HepG2 (cell line): ENCODE results near the gene FBXW12. TPM values are rescaled to one million over a fixed set of nuclear protein-coding genes. Genes with fewer than 3 reads are reported as not detected.

Source experiments
- CENPX ChIP-seq: sonication (generic); formaldehyde crosslinking; IDR thresholded peaks from 2 replicates; pipeline ENCODE4 v1.9.0; 2021; ENCODE audit warnings: mild to moderate bottlenecking, missing genetic modification reagents, moderate library complexity
- KDM5A ChIP-seq: fragments of 200-600 bp; sonication (generic); IDR thresholded peaks from 2 replicates; pipeline ENCODE4 v1.7.0; 2018; ENCODE audit warnings: antibody characterized with exemption, mild to moderate bottlenecking, low read length, borderline replicate concordance
- MTF1 ChIP-seq: sonication (generic); formaldehyde crosslinking; IDR thresholded peaks from 2 replicates; pipeline ENCODE4 v1.5.0; 2020; ENCODE audit warnings: missing genetic modification reagents
- PCBP1 ChIP-seq: fragments of 200-400 bp; formaldehyde crosslinking; IDR thresholded peaks from 2 replicates; pipeline ENCODE4 v1.6.1; 2017; ENCODE audit warnings: mild to moderate bottlenecking, low read depth, low read length, borderline replicate concordance
- POLR2G ChIP-seq: fragments of 200-400 bp; formaldehyde crosslinking; IDR thresholded peaks from 2 replicates; pipeline ENCODE4 v1.6.1; 2018; ENCODE audit warnings: mild to moderate bottlenecking, low read depth, low read length, moderate library complexity
- SPEN ChIP-seq: sonication (generic); formaldehyde crosslinking; IDR thresholded peaks from 2 replicates; pipeline ENCODE4 v1.5.1; 2020; ENCODE audit warnings: low read depth, mild to moderate bottlenecking, missing genetic modification reagents
- ZEB1 ChIP-seq: IDR thresholded peaks from 2 replicates; pipeline ENCODE4 v1.6.1; 2012; ENCODE audit warnings: mild to moderate bottlenecking, low read depth, inconsistent platforms; ENCODE audit not compliant: insufficient replicate concordance
- ZNF724P ChIP-seq: sonication (generic); formaldehyde crosslinking; IDR thresholded peaks from 2 replicates; pipeline ENCODE4 v1.8.0; 2022; ENCODE audit warnings: missing genetic modification reagents, borderline replicate concordance
- polyA plus RNA-seq, 8 experiments: library from polyadenylated mRNA; depleted of rRNA in 3 of 8; stranded (reverse) in 7 of 8; unstranded in 1 of 8; fragments of >200 nt; fragmentation: Illumina TruSeq in 4 of 8; extraction: Trizol in 4 of 8; gene quantifications; 2 replicates each; pipeline versions ENCODE4 v1.2.1 to v1.2.3, GENCODE V29; 2011 to 2016; ENCODE audit warnings: low read depth in 4 of 8, missing spikeins in 1 of 8, mixed read lengths in 1 of 8; ENCODE audit not compliant: insufficient read depth in 1 of 8
- total RNA-seq, 5 experiments: library from RNA; depleted of rRNA; stranded (reverse); fragments of >200 nt; fragmentation: Illumina TruSeq; extraction: Trizol; gene quantifications; 2 replicates each; pipeline ENCODE4 v1.2.3, GENCODE V29; 2016; ENCODE audit warnings: low read depth in 1 of 5
- TF ChIP-seq, protein P1 (sequence below): sonication (generic); formaldehyde crosslinking; IDR thresholded peaks from 2 replicates; pipeline ENCODE4 v1.8.1; 2023; ENCODE audit warnings: missing genetic modification reagents, mild to moderate bottlenecking, borderline replicate concordance
- TF ChIP-seq, protein P2 (sequence below), 2 experiments: sonication (generic) in 1 of 2; formaldehyde crosslinking in 1 of 2; IDR thresholded peaks; 2 replicates each; pipeline versions ENCODE4 v1.4.0 to v1.6.1; 2018 to 2020; ENCODE audit warnings: missing genetic modification reagents in 2 of 2, borderline replicate concordance in 1 of 2, low read depth in 1 of 2, mild to moderate bottlenecking in 1 of 2, missing biosample characterization in 1 of 2
- TF ChIP-seq, protein P3 (sequence below): sonication (generic); formaldehyde crosslinking; IDR thresholded peaks from 2 replicates; pipeline ENCODE4 v1.9.0; 2021; ENCODE audit warnings: missing genetic modification reagents, borderline replicate concordance
- TF ChIP-seq, protein P4 (sequence below): sonication (generic); formaldehyde crosslinking; IDR thresholded peaks from 2 replicates; pipeline ENCODE4 v1.8.0; 2022; ENCODE audit warnings: missing genetic modification reagents, low read depth, mild to moderate bottlenecking, borderline replicate concordance
- TF ChIP-seq, protein P5 (sequence below): IDR thresholded peaks from 2 replicates; pipeline ENCODE4 v1.6.1; 2016; ENCODE audit warnings: missing genetic modification reagents, missing compliant biosample characterization
- TF ChIP-seq, protein P6 (sequence below): sonication (generic); formaldehyde crosslinking; IDR thresholded peaks from 2 replicates; pipeline ENCODE4 v1.4.0; 2020; ENCODE audit warnings: low read depth, missing genetic modification reagents
- TF ChIP-seq, protein P7 (sequence below): sonication (generic); formaldehyde crosslinking; IDR thresholded peaks from 2 replicates; pipeline ENCODE4 v1.4.0; 2020; ENCODE audit warnings: missing genetic modification reagents

Gene FBXW12
- total and polyA plus RNA-seq, 2 of the 13 experiments (the other 11 are each of a cell fraction or from before 2014, with no cell fraction given), result not detected

DNA sequence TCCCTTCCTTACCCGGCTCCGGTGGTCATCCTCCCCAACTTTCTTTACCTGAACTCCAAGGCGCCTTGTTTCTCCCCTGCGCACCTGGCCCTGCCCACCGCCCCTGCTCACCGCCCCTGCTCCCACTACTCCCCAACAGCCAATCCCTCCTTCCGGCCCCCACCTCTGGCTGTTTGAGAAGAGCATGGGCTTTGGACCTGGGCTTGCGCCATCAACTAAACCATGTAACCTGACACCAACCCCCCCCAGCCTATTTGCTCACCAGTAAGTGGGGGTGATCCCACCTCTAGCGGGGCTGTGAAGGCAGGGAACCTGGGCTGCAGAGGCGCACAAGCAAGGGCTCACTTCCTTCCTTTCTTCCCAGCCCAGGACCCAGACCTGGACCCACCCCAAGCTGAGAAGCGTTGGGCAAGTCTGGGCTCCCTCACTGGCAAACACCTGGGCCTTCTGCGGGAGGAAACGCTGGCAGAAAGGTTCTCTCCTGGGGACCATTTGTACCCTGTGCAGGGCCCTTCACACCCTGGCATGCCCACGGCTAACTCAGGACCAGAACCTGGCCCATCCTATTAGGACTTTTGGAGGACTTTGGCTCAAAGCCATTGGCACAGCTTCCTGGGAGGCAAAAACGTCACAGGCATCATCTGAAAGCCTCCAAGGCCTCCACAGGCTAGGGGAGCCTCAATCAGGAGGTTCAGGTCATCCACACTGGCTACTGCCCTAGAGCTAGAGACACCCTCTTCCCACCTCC, 58.1 kb downstream of the FBXW12 start, which contains the start of gene PLXNB1 (continued):
- TF ChIP-seq POLR2G, result peak; percentile 78
- TF ChIP-seq, protein P1, sequence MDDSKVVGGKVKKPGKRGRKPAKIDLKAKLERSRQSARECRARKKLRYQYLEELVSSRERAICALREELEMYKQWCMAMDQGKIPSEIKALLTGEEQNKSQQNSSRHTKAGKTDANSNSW (CRISPR knock-in tag), result peak; percentile 26; the same call in 1 of the 2 replicates
- TF ChIP-seq, protein P2, sequence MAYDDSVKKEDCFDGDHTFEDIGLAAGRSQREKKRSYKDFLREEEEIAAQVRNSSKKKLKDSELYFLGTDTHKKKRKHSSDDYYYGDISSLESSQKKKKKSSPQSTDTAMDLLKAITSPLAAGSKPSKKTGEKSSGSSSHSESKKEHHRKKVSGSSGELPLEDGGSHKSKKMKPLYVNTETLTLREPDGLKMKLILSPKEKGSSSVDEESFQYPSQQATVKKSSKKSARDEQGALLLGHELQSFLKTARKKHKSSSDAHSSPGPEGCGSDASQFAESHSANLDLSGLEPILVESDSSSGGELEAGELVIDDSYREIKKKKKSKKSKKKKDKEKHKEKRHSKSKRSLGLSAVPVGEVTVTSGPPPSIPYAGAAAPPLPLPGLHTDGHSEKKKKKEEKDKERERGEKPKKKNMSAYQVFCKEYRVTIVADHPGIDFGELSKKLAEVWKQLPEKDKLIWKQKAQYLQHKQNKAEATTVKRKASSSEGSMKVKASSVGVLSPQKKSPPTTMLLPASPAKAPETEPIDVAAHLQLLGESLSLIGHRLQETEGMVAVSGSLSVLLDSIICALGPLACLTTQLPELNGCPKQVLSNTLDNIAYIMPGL (CRISPR knock-in tag; IDR thresholded peaks at IDR 0.05; ENCODE audit: borderline replicate concordance in 1 of 2, low read depth in 1 of 2), result peak; percentile 49 to 65; a peak in 3 of 4 replicates
- TF ChIP-seq ZEB1, result no peak
- TF ChIP-seq MTF1, result no peak
- TF ChIP-seq PCBP1, result peak; percentile 86; the same call in 1 of the 2 replicates
- TF ChIP-seq, protein P3, sequence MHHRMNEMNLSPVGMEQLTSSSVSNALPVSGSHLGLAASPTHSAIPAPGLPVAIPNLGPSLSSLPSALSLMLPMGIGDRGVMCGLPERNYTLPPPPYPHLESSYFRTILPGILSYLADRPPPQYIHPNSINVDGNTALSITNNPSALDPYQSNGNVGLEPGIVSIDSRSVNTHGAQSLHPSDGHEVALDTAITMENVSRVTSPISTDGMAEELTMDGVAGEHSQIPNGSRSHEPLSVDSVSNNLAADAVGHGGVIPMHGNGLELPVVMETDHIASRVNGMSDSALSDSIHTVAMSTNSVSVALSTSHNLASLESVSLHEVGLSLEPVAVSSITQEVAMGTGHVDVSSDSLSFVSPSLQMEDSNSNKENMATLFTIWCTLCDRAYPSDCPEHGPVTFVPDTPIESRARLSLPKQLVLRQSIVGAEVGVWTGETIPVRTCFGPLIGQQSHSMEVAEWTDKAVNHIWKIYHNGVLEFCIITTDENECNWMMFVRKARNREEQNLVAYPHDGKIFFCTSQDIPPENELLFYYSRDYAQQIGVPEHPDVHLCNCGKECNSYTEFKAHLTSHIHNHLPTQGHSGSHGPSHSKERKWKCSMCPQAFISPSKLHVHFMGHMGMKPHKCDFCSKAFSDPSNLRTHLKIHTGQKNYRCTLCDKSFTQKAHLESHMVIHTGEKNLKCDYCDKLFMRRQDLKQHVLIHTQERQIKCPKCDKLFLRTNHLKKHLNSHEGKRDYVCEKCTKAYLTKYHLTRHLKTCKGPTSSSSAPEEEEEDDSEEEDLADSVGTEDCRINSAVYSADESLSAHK, result no peak
- TF ChIP-seq, protein P4, sequence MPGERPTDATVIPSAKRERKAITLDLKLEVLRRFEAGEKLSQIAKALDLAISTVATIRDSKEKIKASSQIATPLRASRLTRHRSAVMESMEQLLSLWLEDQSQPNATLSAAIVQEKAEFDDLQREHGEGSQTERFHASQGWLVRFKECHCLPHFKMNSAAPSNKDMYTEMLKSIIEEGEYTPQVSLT, result no peak
- no peak for TF ChIP-seq CENPX
- TF ChIP-seq, protein P5, sequence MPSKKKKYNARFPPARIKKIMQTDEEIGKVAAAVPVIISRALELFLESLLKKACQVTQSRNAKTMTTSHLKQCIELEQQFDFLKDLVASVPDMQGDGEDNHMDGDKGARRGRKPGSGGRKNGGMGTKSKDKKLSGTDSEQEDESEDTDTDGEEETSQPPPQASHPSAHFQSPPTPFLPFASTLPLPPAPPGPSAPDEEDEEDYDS, result peak; percentile 76; the same call in 1 of the 2 replicates
- TF ChIP-seq ZNF724P (CRISPR knock-in tag), result no peak
- TF ChIP-seq, protein P6, sequence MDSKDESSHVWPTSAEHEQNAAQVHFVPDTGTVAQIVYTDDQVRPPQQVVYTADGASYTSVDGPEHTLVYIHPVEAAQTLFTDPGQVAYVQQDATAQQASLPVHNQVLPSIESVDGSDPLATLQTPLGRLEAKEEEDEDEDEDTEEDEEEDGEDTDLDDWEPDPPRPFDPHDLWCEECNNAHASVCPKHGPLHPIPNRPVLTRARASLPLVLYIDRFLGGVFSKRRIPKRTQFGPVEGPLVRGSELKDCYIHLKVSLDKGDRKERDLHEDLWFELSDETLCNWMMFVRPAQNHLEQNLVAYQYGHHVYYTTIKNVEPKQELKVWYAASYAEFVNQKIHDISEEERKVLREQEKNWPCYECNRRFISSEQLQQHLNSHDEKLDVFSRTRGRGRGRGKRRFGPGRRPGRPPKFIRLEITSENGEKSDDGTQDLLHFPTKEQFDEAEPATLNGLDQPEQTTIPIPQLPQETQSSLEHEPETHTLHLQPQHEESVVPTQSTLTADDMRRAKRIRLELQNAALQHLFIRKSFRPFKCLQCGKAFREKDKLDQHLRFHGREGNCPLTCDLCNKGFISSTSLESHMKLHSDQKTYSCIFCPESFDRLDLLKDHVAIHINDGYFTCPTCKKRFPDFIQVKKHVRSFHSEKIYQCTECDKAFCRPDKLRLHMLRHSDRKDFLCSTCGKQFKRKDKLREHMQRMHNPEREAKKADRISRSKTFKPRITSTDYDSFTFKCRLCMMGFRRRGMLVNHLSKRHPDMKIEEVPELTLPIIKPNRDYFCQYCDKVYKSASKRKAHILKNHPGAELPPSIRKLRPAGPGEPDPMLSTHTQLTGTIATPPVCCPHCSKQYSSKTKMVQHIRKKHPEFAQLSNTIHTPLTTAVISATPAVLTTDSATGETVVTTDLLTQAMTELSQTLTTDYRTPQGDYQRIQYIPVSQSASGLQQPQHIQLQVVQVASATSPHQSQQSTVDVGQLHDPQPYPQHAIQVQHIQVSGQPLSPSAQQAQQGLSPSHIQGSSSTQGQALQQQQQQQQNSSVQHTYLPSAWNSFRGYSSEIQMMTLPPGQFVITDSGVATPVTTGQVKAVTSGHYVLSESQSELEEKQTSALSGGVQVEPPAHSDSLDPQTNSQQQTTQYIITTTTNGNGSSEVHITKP (CRISPR knock-in tag), result peak; percentile 85; the same call in 1 of the 2 replicates
- TF ChIP-seq, protein P7, sequence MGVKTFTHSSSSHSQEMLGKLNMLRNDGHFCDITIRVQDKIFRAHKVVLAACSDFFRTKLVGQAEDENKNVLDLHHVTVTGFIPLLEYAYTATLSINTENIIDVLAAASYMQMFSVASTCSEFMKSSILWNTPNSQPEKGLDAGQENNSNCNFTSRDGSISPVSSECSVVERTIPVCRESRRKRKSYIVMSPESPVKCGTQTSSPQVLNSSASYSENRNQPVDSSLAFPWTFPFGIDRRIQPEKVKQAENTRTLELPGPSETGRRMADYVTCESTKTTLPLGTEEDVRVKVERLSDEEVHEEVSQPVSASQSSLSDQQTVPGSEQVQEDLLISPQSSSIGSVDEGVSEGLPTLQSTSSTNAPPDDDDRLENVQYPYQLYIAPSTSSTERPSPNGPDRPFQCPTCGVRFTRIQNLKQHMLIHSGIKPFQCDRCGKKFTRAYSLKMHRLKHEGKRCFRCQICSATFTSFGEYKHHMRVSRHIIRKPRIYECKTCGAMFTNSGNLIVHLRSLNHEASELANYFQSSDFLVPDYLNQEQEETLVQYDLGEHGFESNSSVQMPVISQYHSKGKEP (CRISPR knock-in tag), result no peak
- TF ChIP-seq KDM5A, result peak; percentile 61; the same call in 1 of the 2 replicates
- peak; percentile 92 for TF ChIP-seq SPEN
